Middle frontal gyrus (tissue), 1 donor: ENCODE measurements around the gene HAL.

ENCODE experiments used
- DNase-seq: peaks from one replicate; pipeline ENCODE4 v3.0.0-alpha.2; 2015; ENCODE audit warnings: low spot score; ENCODE audit errors: extremely low spot score

HAL gene, protein sequence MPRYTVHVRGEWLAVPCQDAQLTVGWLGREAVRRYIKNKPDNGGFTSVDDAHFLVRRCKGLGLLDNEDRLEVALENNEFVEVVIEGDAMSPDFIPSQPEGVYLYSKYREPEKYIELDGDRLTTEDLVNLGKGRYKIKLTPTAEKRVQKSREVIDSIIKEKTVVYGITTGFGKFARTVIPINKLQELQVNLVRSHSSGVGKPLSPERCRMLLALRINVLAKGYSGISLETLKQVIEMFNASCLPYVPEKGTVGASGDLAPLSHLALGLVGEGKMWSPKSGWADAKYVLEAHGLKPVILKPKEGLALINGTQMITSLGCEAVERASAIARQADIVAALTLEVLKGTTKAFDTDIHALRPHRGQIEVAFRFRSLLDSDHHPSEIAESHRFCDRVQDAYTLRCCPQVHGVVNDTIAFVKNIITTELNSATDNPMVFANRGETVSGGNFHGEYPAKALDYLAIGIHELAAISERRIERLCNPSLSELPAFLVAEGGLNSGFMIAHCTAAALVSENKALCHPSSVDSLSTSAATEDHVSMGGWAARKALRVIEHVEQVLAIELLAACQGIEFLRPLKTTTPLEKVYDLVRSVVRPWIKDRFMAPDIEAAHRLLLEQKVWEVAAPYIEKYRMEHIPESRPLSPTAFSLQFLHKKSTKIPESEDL

DNA sequence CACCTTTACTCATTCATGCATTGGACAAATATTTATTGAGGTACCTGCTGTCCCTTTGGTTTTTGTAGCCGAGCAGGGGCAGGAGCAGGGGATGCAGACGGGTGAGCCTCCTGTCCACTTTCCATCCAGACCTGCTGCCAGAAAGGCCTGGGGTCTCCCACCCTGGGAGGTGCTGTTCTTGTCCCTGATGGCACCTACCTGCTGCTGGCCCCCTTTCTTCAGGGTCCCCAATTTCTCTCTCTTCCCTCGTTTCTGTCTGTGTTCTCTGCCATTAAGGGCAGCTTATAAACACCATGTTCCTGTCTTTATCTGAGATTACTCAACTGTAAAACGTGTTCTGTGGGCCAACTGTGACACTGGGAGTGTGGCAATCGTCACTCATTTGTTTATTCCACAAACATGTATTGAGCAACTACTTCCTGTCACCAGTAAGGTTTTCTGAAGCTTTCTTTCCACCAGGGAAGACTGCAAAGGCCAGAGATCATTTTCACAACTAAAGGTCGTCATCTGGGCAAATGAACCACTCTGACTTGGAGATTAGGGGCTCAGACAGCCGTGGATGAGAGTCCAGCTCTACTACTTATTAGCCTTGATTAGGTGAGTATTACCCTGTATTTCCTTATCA is at the start of gene HAL:
HAL (minus strand) TSS at position 311 of the 625 bp plus-strand sequence. CDS start 434 bp downstream, outside the sequence.
- DNase-seq = no peak

DNA sequence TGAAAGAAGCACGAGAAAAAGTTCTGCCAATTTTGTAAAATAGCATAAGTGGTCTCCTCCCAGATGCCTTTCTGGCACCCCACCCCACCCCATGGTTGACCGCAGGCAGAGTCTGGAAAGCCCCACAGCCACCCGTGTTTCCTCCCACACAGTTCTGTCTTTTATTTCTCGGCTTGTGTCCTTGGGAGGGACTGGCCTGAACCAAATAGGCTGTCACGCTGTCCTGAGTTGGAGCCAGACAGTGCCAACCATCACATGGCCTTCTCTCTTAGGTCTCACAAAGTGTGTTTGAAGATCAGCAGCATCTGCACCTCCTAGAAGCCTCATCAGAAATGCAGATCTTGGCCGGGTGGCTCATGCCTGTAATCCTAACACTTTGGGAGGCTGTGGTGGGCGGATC is 49.4 kb upstream of the HAL start:
- DNase-seq = no peak

DNA sequence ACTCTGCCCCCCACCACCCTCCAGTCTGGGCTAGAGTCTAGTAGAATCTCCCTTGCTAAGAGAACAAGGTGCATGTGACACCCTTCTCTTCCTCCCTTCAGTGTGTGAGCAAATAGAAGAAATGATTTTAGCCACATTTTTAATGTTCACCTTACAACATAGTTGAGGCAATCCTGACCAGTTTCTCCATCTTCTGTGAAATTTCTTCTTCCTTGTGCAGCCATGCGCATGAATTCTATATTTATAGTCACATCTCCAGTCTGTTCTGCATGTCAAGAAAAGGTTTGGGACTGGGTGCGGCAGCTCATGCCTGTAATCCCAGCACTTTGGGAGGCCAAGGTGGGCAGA is 48.8 kb upstream of the HAL start:
- DNase-seq = no peak

GRCh38 chr12:96044017-96044942 is 48.1 kb upstream of the HAL start:
- no peak for DNase-seq

GRCh38 chr12:96041181-96041580 is 45.0 kb upstream of the HAL start:
- DNase-seq = no peak

GRCh38 chr12:96040305-96041133 is 44.4 kb upstream of the HAL start:
- no peak for DNase-seq

- DNase-seq = no peak
Observed at GRCh38 chr12:96039516-96039915, 43.4 kb upstream of the HAL start.

DNA sequence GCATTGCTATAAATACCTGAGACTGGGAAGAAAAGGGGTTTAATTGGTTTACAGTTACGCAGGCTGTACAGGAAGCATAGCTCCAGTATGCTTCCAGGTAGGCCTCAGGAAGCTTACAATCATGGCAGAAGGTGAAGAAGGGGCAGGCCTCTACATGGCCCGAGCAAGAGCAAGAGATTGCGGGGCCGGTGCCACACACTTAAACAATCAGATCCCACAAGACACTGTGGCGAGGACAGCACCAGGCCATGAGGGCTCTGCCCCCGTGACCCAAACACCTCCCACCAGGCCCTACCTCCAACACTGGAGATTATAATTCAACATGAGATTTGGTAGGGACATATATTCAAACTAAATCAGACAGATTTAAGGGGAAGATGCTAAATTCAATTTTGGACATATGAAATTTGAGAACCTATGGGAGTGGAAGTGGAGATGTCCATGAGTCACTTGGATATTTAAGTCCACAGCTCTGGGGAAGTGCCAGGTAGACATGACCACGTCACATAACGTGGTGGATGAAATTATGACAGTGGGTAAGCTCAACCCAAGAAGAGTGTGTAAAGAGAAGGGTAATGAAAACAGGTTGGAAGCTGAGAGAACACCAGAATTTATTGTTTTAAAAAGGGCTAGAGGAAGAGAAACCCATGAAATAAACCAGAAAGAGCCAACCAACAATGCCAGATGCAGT is 40.8 kb upstream of the HAL start:
- DNase-seq = no peak

- peak; percentile 96 for DNase-seq
Observed at GRCh38 chr12:96035283-96036236, 39.4 kb upstream of the HAL start, which contains the start of gene LTA4H. TSS of gene LTA4H (minus strand) at chr12:96035587. CDS start at chr12:96035519, 68 bp downstream.

DNA sequence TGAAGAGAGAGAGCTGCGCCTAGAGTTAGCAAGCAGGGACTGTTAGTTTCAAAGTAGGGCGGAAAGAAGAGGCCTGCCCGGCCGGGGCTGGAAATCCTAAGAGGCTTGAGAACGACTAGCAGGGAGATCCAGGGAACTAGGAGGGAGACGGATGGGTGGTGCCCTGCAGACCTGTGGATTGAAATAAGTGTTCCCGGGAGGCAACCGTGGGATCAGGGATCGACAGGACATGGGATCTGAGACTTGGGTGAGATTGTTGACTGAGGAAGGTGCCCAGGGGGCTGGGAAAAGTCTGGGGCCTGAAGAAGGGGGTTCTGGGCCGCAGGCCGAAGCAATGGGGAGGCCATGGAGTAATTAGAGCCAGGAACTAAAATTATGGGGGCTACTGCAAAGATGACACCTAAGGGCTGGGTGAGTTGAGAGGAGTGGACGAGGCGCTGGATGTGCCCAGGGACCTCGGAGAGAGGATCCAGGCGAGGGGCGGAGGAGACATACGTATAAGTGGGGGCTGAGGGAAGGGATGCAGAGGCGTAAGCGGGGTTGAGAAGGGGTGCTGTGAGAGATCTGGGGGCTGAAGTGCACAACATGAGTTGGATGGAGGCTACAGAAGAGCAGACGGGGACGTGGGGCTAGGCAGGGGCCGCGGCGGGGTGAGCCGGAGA is 38.6 kb upstream of the HAL start:
- no peak for DNase-seq

- no peak for DNase-seq
Observed at GRCh38 chr12:96033549-96034389, 37.6 kb upstream of the HAL start.

GRCh38 chr12:96029826-96030225 is 33.7 kb upstream of the HAL start:
- no peak for DNase-seq

DNA sequence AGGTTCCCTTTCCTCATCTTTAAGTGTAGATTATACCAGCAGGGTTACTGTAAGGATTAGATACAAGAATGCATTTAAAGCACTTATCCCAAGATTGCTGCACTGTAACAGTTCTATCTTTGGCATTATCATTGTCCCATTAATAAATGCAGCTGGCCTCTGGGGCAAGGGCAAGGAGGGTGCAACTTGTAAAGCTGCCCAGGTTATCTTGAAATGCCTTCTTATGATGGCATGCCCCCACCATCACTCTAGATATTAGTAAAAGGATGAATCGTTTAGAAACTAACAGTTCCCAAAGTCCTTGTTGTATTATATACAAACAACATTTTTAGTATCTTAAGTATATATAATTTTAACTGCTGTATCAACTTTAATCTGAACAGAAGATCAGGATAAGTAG is 32.4 kb upstream of the HAL start:
- DNase-seq = no peak

- no peak for DNase-seq
Observed at GRCh38 chr12:96026331-96026730, 30.2 kb upstream of the HAL start.

- DNase-seq = no peak
Observed at GRCh38 chr12:96025518-96025917, 29.4 kb upstream of the HAL start.

- no peak for DNase-seq
Observed at GRCh38 chr12:96020314-96021003, 24.3 kb upstream of the HAL start.

DNA sequence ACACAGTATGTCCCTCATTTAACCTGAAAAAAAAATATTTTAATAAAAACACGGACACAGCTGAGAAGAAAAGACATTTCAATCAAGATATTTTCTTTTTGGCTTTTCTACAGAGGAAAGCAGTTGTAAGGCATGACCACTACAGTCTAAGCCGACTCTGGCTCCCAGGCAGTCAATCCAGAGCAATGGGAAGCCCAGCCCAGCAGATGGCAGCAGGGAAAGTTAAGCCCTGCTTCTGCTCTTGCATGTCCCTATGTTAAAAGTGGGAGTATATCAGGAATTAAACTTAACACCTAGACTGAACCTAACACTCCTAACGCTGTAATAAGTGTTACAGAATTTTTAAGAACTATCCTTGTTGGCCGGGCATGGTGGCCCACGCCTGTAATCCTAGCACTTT is 19.5 kb upstream of the HAL start:
- no peak for DNase-seq
